ENCODE results near the gene COBL.

The COBL gene

DNA sequence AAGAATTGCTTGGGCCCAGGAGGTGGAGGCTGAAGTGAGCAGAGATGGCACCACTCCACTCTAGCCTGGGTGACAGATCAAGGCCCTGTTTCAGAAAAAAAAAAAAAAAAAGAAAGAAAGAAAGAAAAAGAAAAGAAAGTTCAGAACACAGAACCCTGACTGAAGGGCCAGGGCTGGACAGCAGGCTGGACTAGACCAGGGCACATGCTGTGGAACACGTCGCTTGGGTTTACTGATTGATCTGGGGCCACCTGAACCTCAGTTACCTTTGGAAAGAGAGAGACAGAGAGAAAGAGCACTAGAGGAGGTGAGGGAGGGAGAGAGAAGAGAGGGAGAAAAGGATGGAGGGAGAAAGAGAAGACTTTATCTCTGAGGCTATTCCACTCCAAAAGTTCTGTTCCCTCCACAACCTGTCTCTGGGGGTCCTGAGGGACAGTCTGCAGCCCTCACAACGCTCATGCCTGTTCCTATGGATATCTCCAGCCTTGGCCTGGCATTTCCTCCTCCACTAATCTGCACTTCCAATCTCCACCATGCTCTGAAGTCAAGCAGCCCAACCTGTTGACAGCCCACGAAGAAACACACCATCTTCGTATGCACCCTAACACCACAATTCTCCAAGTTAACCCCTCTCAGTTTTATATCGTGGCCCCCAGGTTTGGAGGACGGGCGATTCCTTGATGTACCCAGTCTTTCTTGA is 81.8 kb downstream of the COBL start:
- DNase-seq (ENCODE audit: low read depth in 2 of 2): no peak

GRCh38 chr7:51234139-51234538 is 82.5 kb downstream of the COBL start:
- DNase-seq (ENCODE audit: low read depth in 2 of 2): no peak

DNA sequence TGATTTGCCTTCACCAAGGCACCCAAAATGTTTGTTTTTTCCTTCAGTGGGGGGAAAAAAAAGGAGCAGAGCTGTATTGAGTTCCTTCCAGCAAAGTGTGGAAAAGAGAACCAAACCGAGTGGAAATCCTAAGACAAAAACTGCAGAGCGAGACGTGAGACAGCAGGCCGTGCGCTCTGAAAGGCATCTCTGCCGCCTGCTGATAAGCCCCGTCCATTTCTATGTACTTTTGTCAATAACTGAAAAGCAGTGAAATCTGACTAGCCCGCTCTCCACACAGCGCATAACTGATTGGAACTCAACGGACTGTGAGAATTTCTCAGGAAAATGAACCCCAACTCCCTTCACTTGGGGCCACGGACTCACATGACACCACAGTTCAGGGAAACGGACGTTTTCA is 83.2 kb downstream of the COBL start:
- no peak for DNase-seq (ENCODE audit: low read depth in 2 of 2)

GRCh38 chr7:51230723-51231122 is 85.9 kb downstream of the COBL start:
- DNase-seq (ENCODE audit: low read depth in 2 of 2): no peak

DNA sequence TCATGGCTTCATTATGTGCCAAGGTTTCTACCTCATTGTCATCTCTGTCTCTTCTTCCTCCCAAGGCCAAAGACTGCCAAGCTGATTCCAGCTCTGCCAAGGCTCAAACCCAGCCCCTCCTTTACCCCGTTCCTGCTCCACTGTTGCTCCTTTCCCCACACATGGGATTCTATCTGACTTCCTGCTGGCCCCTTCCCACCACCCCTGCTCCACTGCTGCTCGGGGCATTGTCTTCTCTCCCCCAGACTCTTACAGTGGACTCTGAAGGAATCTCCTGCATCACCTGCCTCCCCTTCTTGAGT is 86.3 kb downstream of the COBL start:
- DNase-seq (ENCODE audit: low read depth in 2 of 2): no peak

DNA sequence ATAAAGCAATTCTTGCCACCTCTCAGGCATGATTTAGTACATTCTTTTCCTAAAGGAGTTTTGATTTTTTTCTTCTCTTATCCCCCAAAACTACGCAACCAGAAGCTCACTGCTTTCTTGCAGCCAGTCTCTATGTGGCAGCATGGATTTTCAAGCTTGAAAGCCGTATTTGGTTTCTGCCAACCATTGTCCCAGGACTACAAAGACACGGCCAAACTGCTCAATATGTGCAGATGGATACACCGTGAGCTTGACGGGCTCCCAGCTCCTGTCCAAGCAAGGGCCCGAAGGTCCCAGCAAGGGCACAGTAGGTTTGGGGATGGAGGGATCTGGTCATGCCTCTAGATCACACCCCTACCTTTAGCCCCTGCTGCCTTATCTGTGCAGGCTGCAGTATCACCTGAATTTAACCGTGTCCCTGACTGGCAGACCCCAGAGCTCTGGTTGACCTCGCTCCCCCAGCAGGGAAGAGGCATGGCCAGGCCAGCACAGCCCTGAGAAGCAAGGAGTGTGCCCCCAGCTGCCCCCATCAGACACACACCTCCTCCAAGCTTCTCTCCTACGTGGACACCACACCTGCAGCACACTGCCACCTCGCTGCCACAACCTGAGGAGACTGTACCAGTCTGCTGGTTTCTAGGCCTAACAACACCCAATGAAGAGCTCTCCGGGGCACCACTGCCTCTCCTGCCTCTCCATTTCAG is 86.8 kb downstream of the COBL start:
- no peak for DNase-seq (ENCODE audit: low read depth in 2 of 2)

DNA sequence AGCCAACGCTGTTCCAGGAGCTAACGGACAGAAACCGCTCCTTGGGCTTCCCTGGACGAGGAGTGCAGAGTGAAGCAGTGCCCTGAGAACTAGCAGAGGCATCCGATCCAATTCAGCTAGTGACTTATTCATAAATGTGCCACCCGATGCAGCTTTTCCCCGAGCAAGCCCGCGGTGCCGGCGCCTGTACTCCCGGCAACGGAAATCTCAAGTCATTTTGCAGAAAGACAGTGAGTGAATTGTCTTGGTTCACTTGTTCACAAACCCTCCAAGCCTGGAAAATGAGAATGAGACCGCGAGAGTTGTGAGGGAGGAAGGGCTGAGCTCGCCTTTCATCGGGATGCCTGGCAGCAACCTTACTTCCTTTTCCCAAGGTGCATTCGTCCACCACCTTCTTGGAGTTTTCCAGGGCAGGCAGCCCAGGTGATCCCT is 87.5 kb downstream of the COBL start:
- DNase-seq (ENCODE audit: low read depth in 2 of 2): no peak

DNA sequence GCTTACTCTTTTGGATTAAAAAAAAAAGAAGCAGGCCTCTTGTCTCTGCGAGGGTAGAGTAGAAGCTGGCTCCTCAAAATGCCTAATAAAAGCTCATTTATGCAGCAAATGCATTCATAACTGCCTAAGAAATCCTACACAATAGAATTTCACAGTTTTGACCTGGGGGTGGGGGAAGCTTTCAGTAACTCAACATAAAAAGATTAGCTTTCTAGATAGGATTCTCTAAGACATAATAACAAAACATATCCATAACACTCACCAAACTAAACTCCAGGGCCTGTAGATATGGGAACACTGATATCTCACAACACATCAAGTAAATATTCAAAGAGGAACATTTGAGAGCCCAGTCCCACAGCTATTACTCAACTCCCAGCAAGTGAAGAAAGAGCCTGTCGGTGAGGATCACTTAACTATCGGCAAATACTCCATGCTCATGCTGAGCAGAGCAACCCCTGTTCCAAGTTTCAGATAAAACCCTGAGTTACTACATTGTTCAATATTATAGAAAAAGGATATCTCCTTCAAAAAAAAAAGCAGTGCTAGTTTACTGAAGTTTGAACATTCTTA is 88.1 kb downstream of the COBL start:
- DNase-seq (ENCODE audit: low read depth in 2 of 2): no peak

DNA sequence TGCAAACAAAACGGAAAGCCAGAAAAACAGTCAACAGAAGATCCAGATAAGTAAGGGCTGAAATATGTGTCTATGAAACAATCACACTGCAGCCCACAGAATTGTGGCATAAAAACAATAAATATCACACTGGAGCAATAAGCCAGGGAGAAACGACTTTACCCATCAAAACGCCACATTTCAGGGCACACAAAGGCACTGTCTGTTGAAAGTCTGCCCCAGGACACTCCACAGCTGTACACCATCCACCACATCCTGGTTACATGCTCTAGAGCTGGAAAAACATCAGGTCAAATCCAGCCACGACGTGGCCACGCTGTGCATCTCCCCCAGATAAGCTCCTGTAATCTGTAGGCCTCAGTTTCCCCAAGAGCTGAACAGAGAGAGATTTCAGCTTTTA is 88.7 kb downstream of the COBL start:
- no peak for DNase-seq (ENCODE audit: low read depth in 2 of 2)

DNA sequence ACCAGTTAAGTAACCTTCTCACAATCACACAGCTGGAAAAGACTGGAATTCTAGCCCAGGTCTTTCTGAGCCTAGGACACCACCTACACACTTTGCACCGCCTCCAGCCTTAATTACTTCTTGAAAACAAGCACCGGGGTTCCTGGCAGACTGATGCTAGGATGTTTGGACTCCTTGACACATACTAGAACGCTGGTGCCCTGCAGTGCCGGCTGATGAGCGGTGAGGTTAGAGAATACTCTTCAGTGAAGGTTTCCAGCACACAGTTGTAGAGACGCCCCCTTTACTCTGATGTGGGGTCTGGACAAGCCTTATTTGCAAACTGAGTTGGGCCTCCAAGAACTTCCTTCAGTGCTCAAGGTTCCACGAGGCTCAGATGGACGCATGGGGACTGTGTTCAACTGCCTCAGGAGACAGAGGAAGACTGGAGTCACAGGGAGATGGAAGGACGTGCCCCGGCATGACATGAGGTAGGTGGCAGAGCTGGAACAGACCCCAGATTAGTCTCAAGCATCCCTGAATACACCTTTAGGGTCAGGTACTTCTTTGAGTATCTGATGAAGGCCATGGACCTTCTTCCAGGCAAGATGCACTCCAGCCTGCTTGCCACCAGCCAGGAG is 89.6 kb downstream of the COBL start:
- no peak for DNase-seq (ENCODE audit: low read depth in 2 of 2)

GRCh38 chr7:51226063-51226755 is 90.4 kb downstream of the COBL start:
- DNase-seq (ENCODE audit: low read depth in 2 of 2): no peak

- DNase-seq (ENCODE audit: low read depth in 2 of 2): no peak
These were observed 91.6 kb downstream of the COBL start for GRCh38 chr7:51224811-51225595.

DNA sequence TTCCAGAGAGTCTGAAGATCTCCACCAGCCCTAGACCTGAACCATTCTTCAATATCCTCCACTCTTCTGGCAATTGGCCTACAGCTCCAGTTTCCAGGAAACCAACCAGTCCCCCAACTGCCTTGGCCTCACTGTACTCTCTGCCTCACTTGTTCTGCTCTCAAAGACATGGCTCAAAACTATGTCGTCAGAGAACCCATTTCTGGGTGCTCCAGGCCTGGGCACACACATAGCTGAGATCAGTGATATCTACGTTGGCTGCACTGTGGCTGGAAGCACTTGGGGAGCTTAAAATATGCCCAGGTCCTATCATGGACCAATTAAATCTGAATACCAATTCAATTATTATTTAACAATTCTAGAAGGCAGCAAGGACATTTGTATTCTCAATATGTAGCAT is 93.1 kb downstream of the COBL start:
- no peak for DNase-seq (ENCODE audit: low read depth in 2 of 2)

DNA sequence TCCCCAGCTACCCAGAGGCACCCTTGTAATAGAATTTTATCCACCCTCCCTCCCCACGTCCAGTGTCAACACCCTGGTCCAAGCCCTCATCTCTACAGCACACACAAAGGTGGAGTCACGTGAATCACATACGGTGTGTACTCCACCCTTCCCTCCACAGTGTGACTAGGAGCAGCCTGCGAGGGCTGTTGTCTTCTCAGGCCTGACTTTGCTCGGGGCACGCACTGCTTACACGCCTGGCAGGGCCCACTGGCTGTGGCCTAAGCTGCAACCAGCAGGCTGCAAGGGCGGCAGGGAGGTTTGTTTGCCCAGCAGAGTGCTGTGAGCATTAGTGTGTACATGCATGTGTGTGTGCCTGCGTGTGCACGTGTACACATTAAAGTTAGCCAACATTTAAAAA is 93.7 kb downstream of the COBL start:
- no peak for DNase-seq (ENCODE audit: low read depth in 2 of 2)

GRCh38 chr7:51220226-51220625 is 96.4 kb downstream of the COBL start:
- DNase-seq (ENCODE audit: low read depth in 2 of 2): no peak

GRCh38 chr7:51219261-51219988 is 97.2 kb downstream of the COBL start:
- no peak for DNase-seq (ENCODE audit: low read depth in 2 of 2)

GRCh38 chr7:51217804-51218203 is 98.8 kb downstream of the COBL start:
- no peak for DNase-seq (ENCODE audit: low read depth in 2 of 2)

DNA sequence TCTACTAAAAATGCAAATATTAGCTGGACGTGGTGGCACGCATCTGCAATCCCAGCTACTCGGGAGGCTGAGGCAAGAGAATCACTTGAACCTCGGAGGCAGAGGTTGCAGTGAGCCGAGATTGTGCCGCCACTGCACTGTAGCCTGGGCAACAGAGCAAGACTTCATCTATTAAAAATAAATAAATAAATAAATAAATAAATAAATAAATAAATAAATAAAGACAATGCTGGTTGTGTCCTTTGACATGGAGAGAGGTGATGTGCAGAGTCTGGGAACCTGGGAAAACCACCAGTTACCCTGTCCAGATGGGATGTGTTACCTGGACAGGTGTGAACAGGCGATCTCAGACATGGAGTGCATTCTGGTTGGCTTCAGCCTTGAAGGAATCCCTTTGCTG is 102.5 kb downstream of the COBL start:
- no peak for DNase-seq (ENCODE audit: low read depth in 2 of 2)

DNA sequence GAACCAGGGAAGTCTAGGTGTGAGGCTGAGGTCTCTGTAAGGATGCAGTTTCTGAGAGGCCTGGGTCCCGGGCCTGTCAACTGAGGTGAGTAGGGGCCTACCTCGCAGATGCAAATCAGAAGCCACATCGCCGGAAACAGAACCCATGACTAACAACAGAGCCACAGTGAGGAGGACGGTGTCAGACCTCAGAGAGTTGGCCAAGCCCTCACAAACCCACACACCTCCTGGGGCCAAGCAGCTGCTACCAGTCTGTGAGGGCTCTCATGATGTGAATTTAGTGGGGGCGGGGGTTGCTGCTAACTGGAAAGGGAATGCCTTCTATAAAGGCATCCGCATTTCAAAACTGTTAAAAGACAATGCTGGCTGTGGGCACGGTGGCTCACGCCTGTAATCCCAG is 103.0 kb downstream of the COBL start:
- DNase-seq (ENCODE audit: low read depth in 2 of 2): no peak

GRCh38 chr7:51210766-51211165 is 105.8 kb downstream of the COBL start:
- DNase-seq (ENCODE audit: low read depth in 2 of 2): no peak

DNA sequence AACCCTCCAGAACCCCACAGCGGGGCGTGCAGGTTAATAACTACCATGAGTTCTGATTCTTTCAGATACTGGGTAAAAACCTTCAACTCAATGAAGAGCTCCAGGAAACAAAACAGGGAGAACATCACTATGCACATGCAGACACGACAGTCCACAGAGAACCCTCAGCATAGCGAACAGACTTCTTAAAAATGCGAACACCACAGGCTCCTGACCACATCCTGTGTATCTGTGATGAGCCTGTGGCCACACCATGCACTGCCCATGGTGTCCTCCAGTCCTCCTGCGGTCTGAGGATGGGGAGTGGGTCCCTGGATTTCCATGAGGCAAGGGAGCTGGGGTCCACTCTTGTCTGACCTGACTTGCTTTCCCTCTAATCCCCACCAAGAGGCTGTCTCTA is 107.2 kb downstream of the COBL start:
- DNase-seq (ENCODE audit: low read depth in 2 of 2): no peak
